ENCODE measurements around the gene CAST. TPM values are rescaled to one million over a fixed set of nuclear protein-coding genes. Genes with fewer than 3 reads are reported as not detected.
A peak's percentile ranks its signal among the peaks of the same experiment; 100 is the strongest.

Gene CAST, protein sequence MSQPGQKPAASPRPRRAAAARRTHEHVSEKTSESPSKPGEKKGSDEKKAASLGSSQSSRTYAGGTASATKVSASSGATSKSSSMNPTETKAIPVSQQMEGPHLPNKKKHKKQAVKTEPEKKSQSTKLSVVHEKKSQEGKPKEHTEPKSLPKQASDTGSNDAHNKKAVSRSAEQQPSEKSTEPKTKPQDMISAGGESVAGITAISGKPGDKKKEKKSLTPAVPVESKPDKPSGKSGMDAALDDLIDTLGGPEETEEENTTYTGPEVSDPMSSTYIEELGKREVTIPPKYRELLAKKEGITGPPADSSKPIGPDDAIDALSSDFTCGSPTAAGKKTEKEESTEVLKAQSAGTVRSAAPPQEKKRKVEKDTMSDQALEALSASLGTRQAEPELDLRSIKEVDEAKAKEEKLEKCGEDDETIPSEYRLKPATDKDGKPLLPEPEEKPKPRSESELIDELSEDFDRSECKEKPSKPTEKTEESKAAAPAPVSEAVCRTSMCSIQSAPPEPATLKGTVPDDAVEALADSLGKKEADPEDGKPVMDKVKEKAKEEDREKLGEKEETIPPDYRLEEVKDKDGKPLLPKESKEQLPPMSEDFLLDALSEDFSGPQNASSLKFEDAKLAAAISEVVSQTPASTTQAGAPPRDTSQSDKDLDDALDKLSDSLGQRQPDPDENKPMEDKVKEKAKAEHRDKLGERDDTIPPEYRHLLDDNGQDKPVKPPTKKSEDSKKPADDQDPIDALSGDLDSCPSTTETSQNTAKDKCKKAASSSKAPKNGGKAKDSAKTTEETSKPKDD
- total RNA-seq (100 to 1,000 TPM; 232 to 264 TPM), polyA plus RNA-seq (ENCODE audit: insufficient read length in 6 of 6) (100 to 1,000 TPM; 128 to 164 (median 147) TPM)
- long read RNA-seq, donor 1, partial matches to known transcripts, result 60 of 63 reads
- long read RNA-seq, donor 1, other reads (novel, unspliced or antisense), result 0 of 63 reads
- long read RNA-seq, donor 2, full-length matches to known transcripts, result 3 of 25 reads
- long read RNA-seq, donor 2, partial matches to known transcripts, result 22 of 25 reads
- long read RNA-seq, donor 2, other reads (novel, unspliced or antisense), result 0 of 25 reads
- long read RNA-seq, donor 3, partial matches to known transcripts, result 0 of 7 reads
- long read RNA-seq, donor 3, other reads (novel, unspliced or antisense), result 7 of 7 reads
- long read RNA-seq, donor 4, partial matches to known transcripts, result 83 of 104 reads
- long read RNA-seq, donor 4, other reads (novel, unspliced or antisense), result 19 of 104 reads
- long read RNA-seq, donor 5, full-length matches to known transcripts, result 3 of 25 reads
- long read RNA-seq, donor 5, partial matches to known transcripts, result 22 of 25 reads
- long read RNA-seq, donor 5, other reads (novel, unspliced or antisense), result 0 of 25 reads
- long read RNA-seq, donor 6, full-length matches to known transcripts, result 4 of 9 reads
- long read RNA-seq, donor 6, partial matches to known transcripts, result 5 of 9 reads
- long read RNA-seq, donor 6, other reads (novel, unspliced or antisense), result 0 of 9 reads
- long read RNA-seq, donor 7, full-length matches to known transcripts, result 1 of 1 reads
- long read RNA-seq, donor 7, partial matches to known transcripts, result 0 of 1 reads
- long read RNA-seq, donor 7, other reads (novel, unspliced or antisense), result 0 of 1 reads
- long read RNA-seq, donor 8, full-length matches to known transcripts, result 2 of 10 reads
- long read RNA-seq, donor 8, partial matches to known transcripts, result 8 of 10 reads
- long read RNA-seq, donor 8, other reads (novel, unspliced or antisense), result 0 of 10 reads
- long read RNA-seq, donor 9, result 0 reads
- long read RNA-seq, donor 10, partial matches to known transcripts, result 44 of 56 reads
- long read RNA-seq, donor 10, other reads (novel, unspliced or antisense), result 11 of 56 reads
- long read RNA-seq, donor 11, result 0 reads
- long read RNA-seq, donor 12, full-length matches to known transcripts, result 1 of 30 reads
- long read RNA-seq, donor 12, partial matches to known transcripts, result 29 of 30 reads
- long read RNA-seq, donor 12, other reads (novel, unspliced or antisense), result 0 of 30 reads

DNA sequence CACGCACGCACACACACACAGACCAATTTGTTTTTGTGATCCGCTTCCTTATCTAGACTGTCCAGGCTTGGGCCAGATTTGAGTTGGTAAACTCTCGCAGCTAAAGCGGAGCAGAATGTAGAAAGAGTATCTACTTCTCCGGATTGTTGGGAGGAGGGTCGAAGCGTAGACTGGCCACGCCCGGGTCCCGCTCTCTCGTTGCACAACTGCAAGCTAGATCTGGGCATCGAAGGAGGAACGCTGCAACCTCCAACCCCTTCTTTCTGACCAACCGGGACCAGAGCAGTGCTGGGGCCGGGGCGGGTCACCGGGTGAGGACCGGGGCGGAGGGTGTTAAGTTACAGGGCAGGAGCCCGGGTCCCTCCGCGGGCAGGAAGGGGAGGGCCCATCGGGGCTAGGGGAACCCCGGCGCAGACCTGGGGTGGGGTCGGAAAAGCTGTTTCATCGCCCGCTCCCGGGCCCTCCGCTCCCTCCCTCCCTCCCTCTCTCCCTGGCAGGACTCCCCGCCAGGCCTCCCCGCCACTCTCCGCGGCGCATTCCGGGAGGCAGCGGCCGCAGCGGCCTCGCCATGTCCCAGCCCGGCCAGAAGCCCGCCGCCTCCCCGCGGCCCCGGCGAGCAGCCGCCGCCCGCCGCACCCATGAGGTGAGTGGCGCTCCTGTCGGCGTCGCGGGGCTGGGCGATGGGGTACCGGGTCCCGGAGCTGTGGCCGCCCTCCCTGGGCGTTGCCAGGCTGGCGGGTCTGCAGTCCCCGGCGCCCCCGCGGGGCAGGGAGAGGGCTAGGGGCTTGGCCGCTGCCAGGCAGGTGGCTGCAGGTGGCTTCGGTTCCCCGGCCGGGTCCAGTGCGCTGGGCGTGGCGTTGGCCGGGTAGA is at the start of gene CAST:
TSS of gene CAST (plus strand) at position 522 of the 870 bp plus-strand sequence. CDS start at position 569, 47 bp downstream.
- no peaks in the 10 kb centered on the region for H3K36me3 ChIP-seq
- peaks cover 14 to 39% of the 10 kb centered on the region in 2 donors for H3K4me1 ChIP-seq
- no peaks in the 10 kb centered on the region for H3K27me3 ChIP-seq
- intact Hi-C loops (cut with DNase I), result no loop called here
- ATAC-seq (peak; percentile 87), DNase-seq (peak; percentile 77 to 98 (median 92))
- TF ChIP-seq, protein P1, sequence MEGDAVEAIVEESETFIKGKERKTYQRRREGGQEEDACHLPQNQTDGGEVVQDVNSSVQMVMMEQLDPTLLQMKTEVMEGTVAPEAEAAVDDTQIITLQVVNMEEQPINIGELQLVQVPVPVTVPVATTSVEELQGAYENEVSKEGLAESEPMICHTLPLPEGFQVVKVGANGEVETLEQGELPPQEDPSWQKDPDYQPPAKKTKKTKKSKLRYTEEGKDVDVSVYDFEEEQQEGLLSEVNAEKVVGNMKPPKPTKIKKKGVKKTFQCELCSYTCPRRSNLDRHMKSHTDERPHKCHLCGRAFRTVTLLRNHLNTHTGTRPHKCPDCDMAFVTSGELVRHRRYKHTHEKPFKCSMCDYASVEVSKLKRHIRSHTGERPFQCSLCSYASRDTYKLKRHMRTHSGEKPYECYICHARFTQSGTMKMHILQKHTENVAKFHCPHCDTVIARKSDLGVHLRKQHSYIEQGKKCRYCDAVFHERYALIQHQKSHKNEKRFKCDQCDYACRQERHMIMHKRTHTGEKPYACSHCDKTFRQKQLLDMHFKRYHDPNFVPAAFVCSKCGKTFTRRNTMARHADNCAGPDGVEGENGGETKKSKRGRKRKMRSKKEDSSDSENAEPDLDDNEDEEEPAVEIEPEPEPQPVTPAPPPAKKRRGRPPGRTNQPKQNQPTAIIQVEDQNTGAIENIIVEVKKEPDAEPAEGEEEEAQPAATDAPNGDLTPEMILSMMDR (IDR thresholded peaks at IDR 0.05), result no peak
- no peaks in the 10 kb centered on the region for H3K9me3 ChIP-seq
- peak within 1 kb of the TSS; percentile 97 to 99 for H3K27ac ChIP-seq
- H3K4me3 ChIP-seq, result peak within 1 kb of the TSS; percentile 83 to 89

DNA sequence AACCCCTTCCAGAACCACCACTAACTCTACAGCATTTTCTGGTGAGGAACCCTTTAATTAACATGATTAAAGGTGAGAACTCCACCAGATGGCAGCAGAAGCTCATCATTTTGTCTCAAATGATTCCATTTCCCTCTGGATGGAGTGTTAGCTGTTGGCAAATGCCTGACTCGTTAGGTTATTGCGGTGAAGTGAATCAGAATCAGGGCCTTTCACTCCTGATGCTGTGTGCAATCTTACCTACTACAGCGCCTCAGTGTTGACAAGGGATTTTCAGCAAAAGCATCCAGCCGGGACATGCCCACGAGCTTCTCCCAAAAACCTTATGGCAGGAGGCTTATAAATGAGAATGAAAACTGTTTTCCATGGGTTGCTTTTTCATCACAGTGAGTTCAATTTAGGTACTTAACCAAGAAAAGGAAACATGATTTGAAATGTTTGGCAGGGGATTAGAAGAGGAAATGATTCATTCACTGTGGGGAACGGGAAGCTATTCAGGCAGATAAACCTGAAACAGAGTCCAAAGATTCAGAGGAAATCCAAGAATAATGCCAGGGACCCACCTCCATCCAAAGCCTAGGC is 48.0 kb upstream of the CAST start:
- H3K27ac ChIP-seq, result peak overlapping the region in 1 of 2 donors; percentile 61
- ATAC-seq, result peak; percentile 97
- no peak overlapping the region for H3K4me3 ChIP-seq

DNA sequence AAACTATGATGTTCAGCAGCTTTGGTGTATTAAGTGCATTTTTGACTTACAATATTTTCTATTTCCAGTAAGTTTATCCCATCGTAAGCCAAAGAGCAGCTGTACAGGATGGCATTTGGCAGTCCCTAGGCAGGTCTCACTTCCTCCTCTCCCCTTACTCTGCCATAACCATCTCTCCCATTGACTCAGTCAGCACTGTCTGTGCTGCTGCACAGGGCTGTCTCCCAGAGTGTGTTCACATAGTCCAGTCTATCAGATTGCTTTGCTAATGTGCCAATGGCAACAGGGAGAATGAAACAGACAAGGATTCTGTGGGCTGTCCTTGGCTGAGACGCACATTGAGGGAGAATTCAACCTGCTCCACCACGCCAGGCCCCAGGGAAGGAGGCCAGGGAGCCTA is 47.0 kb upstream of the CAST start:
- Histone ChIP-seq H3K4me3 (no peak overlapping the region), H3K27me3 (no peaks in the 10 kb centered on the region), H3K4me1 (peaks cover 2 to 17% of the 10 kb centered on the region in 2 donors), H3K36me3 (no peaks in the 10 kb centered on the region), H3K9me3 (peaks cover 0 to 4% of the 10 kb centered on the region in 2 donors), H3K27ac (peak overlapping the region in 1 of 2 donors; percentile 61)
- TF ChIP-seq, protein P1 (IDR thresholded peaks at IDR 0.05), result no peak
- intact Hi-C loops (cut with DNase I), result loop anchor here in 1 of 2 donors (10.0 kb wide), 1 partner anchor 70 kb away; no protein-coding TSS in a partner anchor
- no peak for DNase-seq
- ATAC-seq, result no peak

More for the DNA sequence above, 48.0 kb upstream of the CAST start:
- Histone ChIP-seq H3K9me3 (peaks cover 0 to 4% of the 10 kb centered on the region in 2 donors), H3K36me3 (no peaks in the 10 kb centered on the region), H3K27me3 (no peaks in the 10 kb centered on the region), H3K4me1 (peaks cover 2 to 17% of the 10 kb centered on the region in 2 donors)
- DNase-seq, result peak in 3 of 4 donors; percentile 33 to 78 (median 67)
- TF ChIP-seq, protein P1 (IDR thresholded peaks at IDR 0.05), result peak; percentile 23 to 35
- intact Hi-C loops (cut with DNase I), result loop anchor here in 1 of 2 donors (10.0 kb wide), 1 partner anchor 71 kb away; no protein-coding TSS in a partner anchor
